SK-N-SH (cell line): ENCODE measurements around the gene MPZ.

Source experiments
- EP300 ChIP-seq, 2 experiments: IDR thresholded peaks; 2 replicates each; pipeline versions ENCODE4 v1.4.0 to v1.6.1; 2012; ENCODE audit warnings: borderline replicate concordance in 1 of 2, low read depth in 1 of 2, low read length in 1 of 2
- MEF2A ChIP-seq: IDR thresholded peaks from 2 replicates; pipeline ENCODE4 v1.4.0; 2012; ENCODE audit warnings: low read depth, borderline replicate concordance
- MXI1 ChIP-seq: IDR thresholded peaks from 2 replicates; pipeline ENCODE4 v1.6.1; 2012; ENCODE audit warnings: mild to moderate bottlenecking, low read depth, low read length, improper control_type of control experiment
- POLR2AphosphoS5 ChIP-seq: IDR thresholded peaks from 2 replicates; pipeline ENCODE4 v1.6.1; 2012; ENCODE audit warnings: low read depth, low read length
- RAD21 ChIP-seq: IDR thresholded peaks from 2 replicates; pipeline ENCODE4 v1.6.1; 2012; ENCODE audit warnings: mild to moderate bottlenecking, low read length
- RFX5 ChIP-seq: IDR thresholded peaks from 2 replicates; pipeline ENCODE4 v1.6.1; 2012; ENCODE audit warnings: mild to moderate bottlenecking, improper control_type of control experiment, low read length
- SIN3A ChIP-seq: IDR thresholded peaks from 2 replicates; pipeline ENCODE4 v1.6.1; 2012; ENCODE audit warnings: low read depth, mild to moderate bottlenecking, low read length, moderate library complexity, borderline replicate concordance
- SMC3 ChIP-seq: IDR thresholded peaks from 2 replicates; pipeline ENCODE4 v1.6.1; 2012; ENCODE audit warnings: low read depth, low read length, improper control_type of control experiment
- TAF1 ChIP-seq: IDR thresholded peaks from 2 replicates; pipeline ENCODE4 v1.6.1; 2012; ENCODE audit warnings: low read depth, mild to moderate bottlenecking, low read length, moderate library complexity, borderline replicate concordance
- TF ChIP-seq, protein P1 (sequence below): fragments of 150-350 bp; IDR thresholded peaks from 2 replicates; pipeline ENCODE4 v1.6.1; 2017; ENCODE audit warnings: antibody characterized with exemption, low read length, low read depth, borderline replicate concordance
- TF ChIP-seq, protein P2 (sequence below): IDR thresholded peaks from 2 replicates; pipeline ENCODE4 v1.6.1; 2012; ENCODE audit warnings: mild to moderate bottlenecking, low read depth, low read length, moderate library complexity
- TF ChIP-seq, protein P3 (sequence below): fragments of 200-600 bp; sonication (generic); IDR thresholded peaks from 2 replicates; pipeline ENCODE4 v1.6.1; 2017; ENCODE audit warnings: antibody characterized with exemption, mild to moderate bottlenecking, moderate library complexity
- TF ChIP-seq, protein P4 (sequence below): IDR thresholded peaks from 2 replicates; pipeline ENCODE4 v1.4.0; 2012; ENCODE audit warnings: low read depth
- TF ChIP-seq, protein P5 (sequence below): IDR thresholded peaks from 2 replicates; pipeline ENCODE4; 2012

DNA sequence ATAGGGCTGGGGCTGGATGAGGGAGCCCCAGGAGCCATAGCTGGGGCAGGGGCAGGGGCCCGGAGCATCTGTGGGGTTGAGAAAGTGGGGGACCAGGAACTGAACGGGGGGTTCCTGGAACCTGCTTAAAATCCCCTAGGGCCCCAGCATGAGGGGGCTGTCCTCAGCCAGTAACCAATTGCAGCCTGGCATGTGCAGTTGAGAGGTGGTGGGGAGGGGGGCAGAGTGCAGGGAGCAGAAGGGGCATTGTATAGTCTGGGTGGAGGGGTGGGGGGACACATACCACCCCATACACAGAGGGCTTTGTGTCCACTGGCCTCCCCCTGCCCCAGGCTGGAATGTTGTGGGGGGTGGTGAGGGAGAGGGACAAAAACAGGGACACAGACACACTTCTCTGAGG, at the start of gene MPZ:
- no peak for TF ChIP-seq POLR2AphosphoS5
- no peak for TF ChIP-seq RFX5
- TF ChIP-seq RAD21: no peak
- TF ChIP-seq, protein P1, sequence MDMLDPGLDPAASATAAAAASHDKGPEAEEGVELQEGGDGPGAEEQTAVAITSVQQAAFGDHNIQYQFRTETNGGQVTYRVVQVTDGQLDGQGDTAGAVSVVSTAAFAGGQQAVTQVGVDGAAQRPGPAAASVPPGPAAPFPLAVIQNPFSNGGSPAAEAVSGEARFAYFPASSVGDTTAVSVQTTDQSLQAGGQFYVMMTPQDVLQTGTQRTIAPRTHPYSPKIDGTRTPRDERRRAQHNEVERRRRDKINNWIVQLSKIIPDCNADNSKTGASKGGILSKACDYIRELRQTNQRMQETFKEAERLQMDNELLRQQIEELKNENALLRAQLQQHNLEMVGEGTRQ: no peak
- TF ChIP-seq, protein P2, sequence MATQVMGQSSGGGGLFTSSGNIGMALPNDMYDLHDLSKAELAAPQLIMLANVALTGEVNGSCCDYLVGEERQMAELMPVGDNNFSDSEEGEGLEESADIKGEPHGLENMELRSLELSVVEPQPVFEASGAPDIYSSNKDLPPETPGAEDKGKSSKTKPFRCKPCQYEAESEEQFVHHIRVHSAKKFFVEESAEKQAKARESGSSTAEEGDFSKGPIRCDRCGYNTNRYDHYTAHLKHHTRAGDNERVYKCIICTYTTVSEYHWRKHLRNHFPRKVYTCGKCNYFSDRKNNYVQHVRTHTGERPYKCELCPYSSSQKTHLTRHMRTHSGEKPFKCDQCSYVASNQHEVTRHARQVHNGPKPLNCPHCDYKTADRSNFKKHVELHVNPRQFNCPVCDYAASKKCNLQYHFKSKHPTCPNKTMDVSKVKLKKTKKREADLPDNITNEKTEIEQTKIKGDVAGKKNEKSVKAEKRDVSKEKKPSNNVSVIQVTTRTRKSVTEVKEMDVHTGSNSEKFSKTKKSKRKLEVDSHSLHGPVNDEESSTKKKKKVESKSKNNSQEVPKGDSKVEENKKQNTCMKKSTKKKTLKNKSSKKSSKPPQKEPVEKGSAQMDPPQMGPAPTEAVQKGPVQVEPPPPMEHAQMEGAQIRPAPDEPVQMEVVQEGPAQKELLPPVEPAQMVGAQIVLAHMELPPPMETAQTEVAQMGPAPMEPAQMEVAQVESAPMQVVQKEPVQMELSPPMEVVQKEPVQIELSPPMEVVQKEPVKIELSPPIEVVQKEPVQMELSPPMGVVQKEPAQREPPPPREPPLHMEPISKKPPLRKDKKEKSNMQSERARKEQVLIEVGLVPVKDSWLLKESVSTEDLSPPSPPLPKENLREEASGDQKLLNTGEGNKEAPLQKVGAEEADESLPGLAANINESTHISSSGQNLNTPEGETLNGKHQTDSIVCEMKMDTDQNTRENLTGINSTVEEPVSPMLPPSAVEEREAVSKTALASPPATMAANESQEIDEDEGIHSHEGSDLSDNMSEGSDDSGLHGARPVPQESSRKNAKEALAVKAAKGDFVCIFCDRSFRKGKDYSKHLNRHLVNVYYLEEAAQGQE: no peak
- TF ChIP-seq SMC3: no peak
- TF ChIP-seq, protein P3, sequence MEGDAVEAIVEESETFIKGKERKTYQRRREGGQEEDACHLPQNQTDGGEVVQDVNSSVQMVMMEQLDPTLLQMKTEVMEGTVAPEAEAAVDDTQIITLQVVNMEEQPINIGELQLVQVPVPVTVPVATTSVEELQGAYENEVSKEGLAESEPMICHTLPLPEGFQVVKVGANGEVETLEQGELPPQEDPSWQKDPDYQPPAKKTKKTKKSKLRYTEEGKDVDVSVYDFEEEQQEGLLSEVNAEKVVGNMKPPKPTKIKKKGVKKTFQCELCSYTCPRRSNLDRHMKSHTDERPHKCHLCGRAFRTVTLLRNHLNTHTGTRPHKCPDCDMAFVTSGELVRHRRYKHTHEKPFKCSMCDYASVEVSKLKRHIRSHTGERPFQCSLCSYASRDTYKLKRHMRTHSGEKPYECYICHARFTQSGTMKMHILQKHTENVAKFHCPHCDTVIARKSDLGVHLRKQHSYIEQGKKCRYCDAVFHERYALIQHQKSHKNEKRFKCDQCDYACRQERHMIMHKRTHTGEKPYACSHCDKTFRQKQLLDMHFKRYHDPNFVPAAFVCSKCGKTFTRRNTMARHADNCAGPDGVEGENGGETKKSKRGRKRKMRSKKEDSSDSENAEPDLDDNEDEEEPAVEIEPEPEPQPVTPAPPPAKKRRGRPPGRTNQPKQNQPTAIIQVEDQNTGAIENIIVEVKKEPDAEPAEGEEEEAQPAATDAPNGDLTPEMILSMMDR: no peak
- no peak for TF ChIP-seq EP300 (IDR thresholded peaks at IDR 0.05; ENCODE audit: borderline replicate concordance in 1 of 2, low read depth in 1 of 2, low read length in 1 of 2)
- no peak for TF ChIP-seq TAF1
- TF ChIP-seq MEF2A: no peak
- TF ChIP-seq, protein P4, sequence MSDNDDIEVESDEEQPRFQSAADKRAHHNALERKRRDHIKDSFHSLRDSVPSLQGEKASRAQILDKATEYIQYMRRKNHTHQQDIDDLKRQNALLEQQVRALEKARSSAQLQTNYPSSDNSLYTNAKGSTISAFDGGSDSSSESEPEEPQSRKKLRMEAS: no peak
- TF ChIP-seq MXI1: no peak
- TF ChIP-seq, protein P5, sequence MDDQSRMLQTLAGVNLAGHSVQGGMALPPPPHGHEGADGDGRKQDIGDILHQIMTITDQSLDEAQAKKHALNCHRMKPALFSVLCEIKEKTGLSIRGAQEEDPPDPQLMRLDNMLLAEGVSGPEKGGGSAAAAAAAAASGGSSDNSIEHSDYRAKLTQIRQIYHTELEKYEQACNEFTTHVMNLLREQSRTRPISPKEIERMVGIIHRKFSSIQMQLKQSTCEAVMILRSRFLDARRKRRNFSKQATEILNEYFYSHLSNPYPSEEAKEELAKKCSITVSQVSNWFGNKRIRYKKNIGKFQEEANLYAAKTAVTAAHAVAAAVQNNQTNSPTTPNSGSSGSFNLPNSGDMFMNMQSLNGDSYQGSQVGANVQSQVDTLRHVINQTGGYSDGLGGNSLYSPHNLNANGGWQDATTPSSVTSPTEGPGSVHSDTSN: no peak
- TF ChIP-seq SIN3A: no peak
